Stimulated activated CD8-positive, alpha-beta memory T cell treated with anti-CD3 and anti-CD28 coated beads, Interleukin-2, amount 100 ng/mL, for 48 hours (primary cell): ENCODE data around the gene FAM20C.
A peak's percentile ranks its signal among the peaks of the same experiment; 100 is the strongest.

Experiments used
- DNase-seq, 2 donors: peaks; one replicate each; pipeline ENCODE4 v3.0.0-alpha.2; 2020; ENCODE audit warnings: low read depth in 2 of 2

FAM20C gene

DNA sequence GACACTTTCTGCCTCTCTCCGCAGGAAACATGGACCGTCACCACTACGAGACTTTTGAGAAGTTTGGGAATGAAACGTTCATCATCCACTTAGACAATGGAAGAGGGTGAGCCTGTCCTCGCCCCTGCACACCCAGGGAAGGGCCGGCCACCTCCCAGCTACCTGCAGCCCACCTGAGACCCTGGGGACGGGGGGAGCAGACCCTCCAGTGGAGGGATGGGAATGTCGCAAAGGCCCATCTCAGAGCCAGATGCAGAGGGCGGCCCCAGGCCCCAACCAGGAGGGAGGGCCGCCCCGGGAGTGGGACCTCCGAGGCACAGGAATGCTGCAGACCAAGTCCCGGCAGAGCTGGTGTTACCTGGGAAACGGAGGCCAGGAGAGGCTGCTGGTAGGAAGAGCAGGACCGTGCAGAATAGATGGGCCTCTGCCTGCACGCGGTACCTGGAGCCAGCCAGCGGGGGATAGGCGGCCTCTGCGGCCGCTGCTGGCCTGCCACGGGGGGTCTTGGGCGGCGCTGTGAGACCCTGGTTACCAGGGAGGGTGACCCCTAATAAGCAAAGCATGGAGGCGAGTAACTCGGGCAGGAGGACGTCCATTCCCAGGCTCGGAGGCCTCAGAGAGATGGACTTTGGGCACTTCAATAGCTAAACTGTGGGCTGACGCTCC lies 64.7 kb downstream of the FAM20C start:
- no peak for DNase-seq

- no peak for DNase-seq
Measured at GRCh38 chr7:257647-257992, 65.2 kb downstream of the FAM20C start.

GRCh38 chr7:258476-259190 lies 66.3 kb downstream of the FAM20C start:
- DNase-seq = no peak

GRCh38 chr7:259191-259505 lies 66.8 kb downstream of the FAM20C start:
- DNase-seq = no peak

GRCh38 chr7:259751-260405 lies 67.5 kb downstream of the FAM20C start:
- DNase-seq = no peak

- DNase-seq = no peak
Measured at GRCh38 chr7:260441-261281, 68.3 kb downstream of the FAM20C start.

DNA sequence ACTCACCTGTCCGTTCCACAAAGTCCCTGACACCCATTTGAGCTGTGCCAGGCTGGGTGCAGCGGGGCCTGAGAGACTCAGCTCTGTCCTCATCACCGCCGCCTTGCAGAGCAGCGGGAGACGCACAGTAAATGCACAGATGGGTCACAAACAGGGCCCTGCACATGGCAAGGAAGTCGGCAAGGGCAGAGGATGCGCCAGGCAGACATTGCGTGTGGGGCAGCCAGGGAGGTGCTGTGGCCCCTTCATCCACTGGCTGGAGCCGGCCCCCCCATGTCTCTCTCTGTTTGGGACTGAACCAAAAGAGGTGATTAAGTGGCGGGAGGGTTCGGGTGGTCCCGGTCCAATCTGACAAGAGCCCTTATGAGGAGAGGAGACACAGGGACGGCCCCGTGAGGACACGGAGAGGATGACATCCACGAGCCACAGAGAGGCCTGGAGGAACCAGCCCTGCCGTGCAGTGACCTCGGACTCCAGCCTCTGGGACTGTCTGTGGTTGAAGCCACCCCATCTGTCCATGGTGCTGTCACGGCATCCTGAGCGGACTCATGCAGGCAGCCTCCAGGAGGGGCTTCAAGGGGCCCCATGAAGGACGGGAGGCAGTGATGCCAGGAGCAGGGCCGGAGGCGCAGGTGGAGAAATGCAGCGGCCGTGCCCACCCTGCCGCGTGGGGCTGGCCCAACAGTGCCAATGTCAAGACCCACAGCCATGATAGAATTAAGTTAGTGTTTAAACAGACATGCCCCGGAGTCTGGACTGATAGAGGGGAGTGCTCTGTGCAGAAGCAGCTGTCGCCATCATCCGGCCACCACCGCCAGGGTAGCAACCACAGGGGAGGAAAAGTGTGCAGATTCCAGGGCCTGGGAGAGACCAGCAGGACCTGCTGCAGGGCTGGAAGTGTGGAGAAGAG lies 69.2 kb downstream of the FAM20C start:
- no peak for DNase-seq

DNA sequence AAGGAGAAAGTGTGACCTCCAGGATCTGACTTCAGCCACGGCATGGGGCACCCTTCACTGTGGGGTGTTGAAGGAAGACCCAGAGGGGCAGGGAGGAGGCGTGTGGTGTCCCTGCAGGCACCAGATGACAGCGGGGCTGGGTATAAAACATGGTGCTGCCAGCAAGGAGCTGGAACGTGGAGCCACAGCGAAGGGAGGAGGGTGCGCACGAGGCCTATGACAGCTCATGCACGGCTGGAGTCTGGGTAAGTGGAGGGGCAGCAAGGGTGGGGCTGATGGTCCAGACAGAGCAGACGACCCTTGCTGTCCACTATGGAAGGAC lies 69.8 kb downstream of the FAM20C start:
- no peak for DNase-seq

DNA sequence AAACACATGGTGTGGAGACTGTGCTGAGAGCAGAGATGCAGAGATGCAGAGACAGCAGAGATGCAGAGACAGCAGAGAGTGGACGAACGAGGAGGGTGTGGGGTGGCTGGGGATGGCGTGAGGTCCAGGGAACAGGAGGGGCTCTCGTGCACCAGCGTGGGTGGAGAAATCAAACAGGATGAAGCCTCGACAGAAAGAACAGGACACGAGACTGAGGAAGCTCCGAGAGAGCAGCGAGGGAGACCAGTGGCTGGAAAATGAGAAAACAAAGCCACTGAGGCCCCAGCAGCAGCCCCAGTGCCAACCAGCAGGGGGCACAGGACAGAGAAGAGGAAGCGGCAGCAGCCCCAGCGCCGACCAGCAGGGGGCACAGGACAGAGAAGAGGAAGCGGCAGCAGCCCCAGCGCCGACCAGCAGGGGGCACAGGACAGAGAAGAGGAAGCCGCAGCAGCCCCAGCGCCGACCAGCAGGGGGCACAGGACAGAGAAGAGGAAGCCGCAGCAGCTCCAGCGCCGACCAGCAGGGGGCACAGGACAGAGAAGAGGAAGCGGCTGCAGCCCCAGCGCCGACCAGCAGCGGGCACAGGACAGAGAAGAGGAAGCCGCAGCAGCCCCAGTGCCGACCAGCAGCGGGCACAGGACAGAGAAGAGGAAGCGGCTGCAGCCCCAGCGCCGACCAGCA lies 70.4 kb downstream of the FAM20C start:
- DNase-seq = peak; percentile 50 to 85

DNA sequence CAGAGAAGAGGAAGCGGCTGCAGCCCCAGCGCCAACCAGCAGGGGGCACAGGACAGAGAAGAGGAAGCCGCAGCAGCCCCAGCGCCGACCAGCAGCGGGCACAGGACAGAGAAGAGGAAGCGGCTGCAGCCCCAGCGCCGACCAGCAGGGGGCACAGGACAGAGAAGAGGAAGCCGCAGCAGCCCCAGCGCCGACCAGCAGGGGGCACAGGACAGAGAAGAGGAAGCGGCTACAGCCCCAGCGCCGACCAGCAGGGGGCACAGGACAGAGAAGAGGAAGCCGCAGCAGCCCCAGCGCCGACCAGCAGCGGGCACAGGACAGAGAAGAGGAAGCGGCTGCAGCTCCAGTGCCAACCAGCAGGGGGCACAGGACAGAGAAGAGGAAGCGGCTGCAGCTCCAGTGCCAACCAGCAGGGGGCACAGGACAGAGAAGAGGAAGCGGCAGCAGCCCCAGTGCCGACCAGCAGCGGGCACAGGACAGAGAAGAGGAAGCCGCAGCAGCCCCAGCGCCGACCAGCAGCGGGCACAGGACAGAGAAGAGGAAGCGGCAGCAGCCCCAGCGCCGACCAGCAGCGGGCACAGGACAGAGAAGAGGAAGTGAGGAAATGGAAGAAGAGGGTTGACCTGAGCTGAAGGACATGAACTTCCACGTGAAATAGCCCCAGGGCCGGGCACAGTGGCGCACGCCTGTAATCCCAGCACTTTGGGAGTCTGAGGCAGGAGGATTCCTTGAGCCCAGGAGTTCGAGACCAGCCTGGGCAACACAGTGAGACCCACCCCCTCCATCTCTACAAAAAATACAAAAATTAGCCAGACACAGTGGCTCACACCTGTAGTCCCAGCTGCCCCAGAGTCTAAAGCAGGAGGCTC lies 71.3 kb downstream of the FAM20C start:
- DNase-seq = peak; percentile 17 to 21

DNA sequence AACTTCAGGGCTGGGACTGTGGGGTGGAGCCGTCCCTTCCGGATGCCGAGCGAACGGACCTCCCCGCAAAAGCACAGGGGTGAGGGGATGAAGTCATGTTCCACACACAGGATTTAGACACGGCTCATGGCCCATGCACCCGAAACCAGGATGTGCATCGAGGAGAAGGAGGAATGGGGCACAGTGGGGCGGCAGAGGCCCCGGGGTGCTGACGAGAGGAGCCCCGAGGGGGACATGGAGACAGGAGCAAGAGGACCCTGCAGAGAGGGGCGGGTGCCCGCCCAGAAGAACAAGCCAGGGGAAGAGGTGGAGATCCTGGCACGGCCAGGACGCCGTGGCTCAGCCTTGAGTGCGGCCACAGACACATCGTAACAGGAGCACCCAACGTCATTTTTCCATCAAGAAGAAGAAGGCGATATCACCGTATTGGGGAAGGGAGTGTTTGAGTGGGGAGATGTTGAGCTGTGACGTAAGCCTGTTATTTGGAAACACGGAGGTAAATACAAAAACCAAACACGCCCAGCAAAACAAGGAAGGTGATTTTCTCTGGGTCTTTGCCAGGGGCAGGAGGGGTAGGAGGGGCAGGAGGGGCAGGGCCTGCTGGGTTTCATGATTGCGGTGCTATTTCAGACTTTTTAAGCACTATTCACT lies 72.3 kb downstream of the FAM20C start:
- no peak for DNase-seq

DNA sequence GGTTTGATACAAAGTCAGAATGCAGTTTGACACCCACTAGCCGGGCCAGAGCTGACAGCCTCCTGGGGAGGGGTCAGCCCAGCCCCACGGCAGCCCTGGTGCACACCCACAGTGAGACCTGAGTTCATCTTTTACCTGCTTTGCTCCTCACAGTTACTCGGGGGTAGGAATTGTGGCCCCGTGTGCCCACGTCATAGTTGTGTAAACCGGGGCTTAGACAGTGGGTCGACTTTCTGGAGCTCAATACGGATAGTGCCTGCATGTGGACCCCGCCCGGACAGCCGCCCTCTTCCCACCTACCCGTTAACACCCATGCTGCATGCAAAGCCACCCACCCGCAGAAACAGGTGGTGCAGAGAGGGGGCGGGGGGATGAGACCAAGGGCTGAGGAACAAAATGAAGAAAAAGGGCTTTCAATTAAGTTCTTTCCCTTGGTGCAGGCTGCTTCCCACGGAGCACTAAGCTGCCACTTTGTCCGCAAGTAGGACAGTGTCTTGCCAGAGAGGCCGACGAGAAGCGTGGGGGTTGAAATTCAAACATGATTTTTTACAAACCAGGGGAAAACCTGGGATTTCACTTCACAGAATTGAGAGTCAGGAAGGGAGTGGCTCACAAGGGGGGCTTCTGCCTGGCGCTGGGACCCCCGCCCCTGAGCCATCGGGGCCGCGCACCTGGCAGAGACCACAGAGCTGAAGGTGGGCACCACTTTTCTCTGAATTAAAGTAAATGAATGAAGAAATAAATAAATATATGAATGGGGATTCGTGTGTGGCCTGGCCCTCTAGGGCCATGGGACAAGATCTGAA lies 73.0 kb downstream of the FAM20C start:
- DNase-seq = no peak

DNA sequence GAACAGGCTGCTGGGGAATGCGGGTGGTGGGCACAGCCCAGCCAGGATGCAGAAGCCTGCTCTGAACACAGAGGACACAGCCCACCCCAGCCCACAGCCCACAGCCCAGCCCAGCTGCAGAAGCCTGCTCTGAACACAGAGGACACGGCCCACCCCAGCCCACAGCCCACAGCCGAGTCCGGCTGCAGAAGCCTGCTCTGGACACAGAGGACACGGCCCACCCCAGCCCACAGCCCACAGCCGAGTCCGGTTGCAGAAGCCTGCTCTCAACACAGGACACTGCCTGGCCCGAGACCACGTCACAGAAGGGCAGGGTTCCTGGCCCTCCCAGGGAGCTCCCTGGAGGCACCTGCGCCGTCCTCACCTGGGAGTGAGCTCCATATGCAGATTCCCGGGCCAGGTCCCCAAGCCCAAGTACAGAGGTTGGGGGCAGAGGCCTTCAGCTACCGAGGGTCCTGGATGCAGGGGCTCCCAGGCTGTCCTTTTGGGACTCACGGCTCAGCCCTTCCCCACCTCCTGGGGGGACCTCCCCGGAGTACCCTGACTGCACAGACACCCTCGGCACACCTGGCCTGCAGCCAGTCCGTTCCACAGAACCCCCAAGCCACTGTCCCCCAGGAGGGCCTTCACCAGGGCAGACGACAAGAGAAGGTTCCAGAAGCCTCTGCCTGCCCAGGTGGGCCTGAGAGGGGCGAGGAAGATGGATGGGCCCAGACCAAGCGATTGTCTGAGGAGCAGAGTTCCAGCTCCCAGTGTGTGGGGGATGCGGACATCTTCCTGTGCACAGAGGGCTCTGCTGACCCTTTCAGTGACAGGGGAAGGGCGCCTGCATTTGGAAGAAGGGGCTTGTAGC lies 73.9 kb downstream of the FAM20C start:
- DNase-seq = no peak

- DNase-seq = no peak
Measured at GRCh38 chr7:266851-267840, 74.8 kb downstream of the FAM20C start.

DNA sequence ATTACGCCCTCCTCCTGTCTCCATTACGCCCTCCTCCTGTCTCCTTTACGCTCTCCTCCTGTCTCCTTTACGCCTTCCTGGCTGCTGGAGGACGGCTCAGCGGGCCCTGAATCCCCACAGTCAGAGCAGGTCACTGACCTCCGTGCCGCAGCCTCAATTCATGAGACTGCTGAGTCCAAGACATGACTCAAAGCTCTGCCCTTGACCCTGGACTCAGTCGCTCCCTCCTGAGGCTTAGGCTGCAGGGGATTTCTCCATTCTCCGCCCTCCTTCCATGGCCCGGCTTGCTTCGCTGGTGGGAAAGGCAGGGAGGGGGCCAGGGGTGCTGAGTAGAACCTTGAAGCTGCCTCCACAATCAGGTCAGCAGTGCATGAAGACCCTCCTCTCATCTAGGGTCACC lies 76.6 kb downstream of the FAM20C start:
- DNase-seq = no peak

DNA sequence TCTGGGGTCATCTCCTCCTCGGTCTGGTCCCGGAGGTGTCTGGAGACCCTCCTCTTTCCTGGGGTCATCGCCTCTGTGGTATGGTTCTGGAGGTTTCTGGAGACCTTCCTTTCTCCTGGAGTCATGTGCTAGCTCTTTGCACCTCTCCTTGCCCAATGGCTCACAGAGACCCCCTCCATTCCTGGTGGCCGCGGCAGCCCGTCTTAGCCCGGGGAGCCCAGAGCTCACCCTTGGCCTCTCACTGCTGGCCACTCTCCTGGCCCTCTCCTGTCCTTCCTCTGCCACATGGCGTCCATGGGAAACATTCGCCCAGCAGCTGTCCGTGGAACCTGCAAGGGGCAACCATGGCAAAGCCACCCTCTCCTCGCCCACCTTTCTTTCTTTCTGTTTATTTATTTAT lies 77.3 kb downstream of the FAM20C start:
- no peak for DNase-seq
